Fibroblast of pulmonary artery (primary cell): ENCODE data around the gene SEMA4C.

Source experiments
- DNase-seq: peaks from one replicate; pipeline ENCODE4 v3.0.0-alpha.2; 2010; ENCODE audit warnings: low read depth
- H3K4me3 ChIP-seq: replicated peaks from 2 replicates; pipeline ENCODE4 v1.5.1; 2011; ENCODE audit warnings: low read depth, mild to moderate bottlenecking, control low read depth, low read length, moderate library complexity
- TF ChIP-seq, protein P1 (sequence below): IDR thresholded peaks from 2 replicates; pipeline ENCODE4 v1.5.1; 2011; ENCODE audit warnings: mild to moderate bottlenecking, control low read depth, low read length, inconsistent platforms; ENCODE audit errors: missing control alignments

The SEMA4C gene

DNA sequence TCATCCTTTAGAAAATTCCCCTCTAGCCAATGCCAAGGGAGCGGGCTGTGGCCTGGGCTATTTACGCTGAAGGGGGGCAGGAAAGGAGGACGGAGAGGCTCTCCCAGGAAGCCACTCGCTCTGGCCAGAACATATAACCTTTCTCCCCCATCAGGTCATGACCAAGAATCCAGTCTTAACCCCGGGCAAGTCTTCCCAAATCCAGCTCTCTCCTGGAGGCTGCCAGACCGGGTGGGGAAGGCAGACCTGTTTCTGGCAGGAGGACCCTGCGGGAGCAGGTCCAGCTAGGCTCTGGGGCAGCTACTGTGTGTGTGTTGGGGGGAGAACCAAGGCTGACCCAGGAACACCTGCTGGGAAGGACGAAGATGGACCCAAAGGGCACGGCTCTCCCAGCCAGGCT lies 13.4 kb upstream of the SEMA4C start:
- no peak for DNase-seq
- TF ChIP-seq, protein P1, sequence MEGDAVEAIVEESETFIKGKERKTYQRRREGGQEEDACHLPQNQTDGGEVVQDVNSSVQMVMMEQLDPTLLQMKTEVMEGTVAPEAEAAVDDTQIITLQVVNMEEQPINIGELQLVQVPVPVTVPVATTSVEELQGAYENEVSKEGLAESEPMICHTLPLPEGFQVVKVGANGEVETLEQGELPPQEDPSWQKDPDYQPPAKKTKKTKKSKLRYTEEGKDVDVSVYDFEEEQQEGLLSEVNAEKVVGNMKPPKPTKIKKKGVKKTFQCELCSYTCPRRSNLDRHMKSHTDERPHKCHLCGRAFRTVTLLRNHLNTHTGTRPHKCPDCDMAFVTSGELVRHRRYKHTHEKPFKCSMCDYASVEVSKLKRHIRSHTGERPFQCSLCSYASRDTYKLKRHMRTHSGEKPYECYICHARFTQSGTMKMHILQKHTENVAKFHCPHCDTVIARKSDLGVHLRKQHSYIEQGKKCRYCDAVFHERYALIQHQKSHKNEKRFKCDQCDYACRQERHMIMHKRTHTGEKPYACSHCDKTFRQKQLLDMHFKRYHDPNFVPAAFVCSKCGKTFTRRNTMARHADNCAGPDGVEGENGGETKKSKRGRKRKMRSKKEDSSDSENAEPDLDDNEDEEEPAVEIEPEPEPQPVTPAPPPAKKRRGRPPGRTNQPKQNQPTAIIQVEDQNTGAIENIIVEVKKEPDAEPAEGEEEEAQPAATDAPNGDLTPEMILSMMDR, result no peak
- no peak overlapping the region for H3K4me3 ChIP-seq

DNA sequence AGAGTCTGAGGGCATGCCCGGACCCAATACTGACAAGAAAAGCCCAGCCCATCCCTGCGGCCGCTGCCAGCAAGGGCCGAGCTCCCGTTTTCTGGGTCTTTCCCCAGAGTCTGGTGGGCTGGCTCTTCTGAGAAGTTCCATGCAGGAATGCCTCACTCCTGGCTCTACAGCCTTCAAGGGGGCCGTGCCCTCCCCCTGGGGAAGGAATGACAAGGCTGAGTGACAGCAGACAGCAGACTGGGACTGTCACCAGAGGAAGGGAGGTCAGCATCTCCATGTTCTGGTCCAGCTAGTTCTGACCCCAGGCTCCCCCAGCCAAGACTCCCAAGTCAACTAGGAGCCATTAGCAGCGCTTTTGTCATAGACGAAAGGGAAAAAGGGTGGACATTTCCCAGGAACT lies 13.0 kb upstream of the SEMA4C start:
- TF ChIP-seq, protein P1, result no peak
- H3K4me3 ChIP-seq, result no peak overlapping the region
- no peak for DNase-seq

DNA sequence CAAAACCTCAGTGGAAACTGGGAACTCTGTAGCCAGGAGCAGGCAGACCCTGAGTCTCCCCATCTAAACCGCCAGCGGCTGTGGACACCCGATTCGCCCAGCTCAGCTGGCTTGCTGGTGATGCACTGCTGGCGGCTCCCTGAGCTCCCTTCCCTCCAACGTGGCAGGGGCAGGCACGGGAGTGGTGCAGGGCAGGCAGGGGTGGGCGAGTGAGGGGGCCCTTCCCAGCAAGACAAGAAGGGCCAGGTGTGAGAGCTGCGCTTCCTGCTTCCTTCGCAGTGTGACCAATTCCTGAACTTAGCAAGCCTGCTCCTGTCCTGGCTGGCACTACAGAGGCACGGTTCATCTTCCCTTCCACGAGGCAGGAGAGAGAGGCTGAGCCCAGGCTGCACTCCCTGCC lies 12.3 kb upstream of the SEMA4C start:
- DNase-seq, result no peak
- TF ChIP-seq, protein P1, result no peak
- H3K4me3 ChIP-seq, result no peak overlapping the region

DNA sequence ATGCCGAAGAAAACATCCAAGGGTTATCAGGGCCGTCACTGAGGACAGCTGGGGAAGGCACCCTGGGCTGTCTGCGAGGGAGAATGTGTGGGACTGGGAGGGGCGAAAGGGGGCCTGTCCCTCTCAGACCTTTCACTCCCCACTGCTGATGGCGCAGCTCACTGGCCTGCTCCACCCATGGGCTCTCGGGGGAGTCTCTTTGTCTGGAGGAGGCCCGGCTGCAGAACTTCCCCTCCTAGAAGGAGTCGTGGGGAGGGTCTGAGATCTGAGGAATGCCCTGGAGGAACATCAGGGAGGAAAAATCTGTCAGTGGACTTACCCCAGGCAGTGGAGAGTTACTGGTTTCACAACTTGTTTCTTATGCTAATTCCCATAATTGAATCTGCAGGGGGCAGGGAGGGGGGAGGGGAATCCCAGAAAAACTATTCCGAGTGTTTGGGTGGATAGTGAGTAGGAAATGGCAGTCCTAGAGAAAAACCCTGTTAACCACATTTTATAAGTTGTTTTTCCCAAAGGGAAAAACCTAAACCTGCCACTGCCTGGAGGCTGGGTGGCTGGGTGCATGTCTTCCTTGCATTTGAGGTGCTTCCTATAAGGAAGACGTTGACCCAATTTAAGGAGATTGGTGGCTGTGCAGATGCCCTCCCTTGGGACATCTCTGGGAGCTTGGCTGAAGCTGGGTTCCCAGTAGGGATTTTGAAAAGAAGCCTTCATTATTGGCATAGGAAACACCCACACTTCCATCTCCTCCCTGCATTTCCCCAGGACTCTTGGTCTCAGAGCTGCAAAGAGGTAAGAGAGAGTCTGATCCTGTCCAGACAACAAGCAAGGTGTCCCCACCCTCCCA lies 11.7 kb upstream of the SEMA4C start:
- H3K4me3 ChIP-seq, result no peak overlapping the region
- no peak for DNase-seq
- TF ChIP-seq, protein P1, result no peak

DNA sequence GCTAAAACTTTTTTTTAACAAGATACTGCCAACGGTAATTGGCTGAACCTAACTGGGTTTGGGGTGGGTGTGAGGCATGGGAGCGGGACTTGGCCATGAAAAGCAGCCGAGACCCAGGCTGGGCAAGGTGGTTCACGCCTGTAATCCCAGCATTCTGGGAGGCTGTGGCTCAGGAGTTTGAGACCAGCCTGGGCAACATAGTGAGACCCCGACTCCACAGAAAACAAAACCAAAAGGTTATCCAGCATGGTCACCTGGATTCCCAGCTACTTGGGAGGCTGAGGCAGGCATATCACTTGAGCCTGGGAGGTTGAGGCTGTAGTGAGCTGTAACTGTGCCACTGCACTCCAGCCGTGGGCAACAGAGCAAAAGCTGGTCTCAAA lies 11.0 kb upstream of the SEMA4C start:
- no peak overlapping the region for H3K4me3 ChIP-seq
- TF ChIP-seq, protein P1, result no peak
- DNase-seq, result no peak

DNA sequence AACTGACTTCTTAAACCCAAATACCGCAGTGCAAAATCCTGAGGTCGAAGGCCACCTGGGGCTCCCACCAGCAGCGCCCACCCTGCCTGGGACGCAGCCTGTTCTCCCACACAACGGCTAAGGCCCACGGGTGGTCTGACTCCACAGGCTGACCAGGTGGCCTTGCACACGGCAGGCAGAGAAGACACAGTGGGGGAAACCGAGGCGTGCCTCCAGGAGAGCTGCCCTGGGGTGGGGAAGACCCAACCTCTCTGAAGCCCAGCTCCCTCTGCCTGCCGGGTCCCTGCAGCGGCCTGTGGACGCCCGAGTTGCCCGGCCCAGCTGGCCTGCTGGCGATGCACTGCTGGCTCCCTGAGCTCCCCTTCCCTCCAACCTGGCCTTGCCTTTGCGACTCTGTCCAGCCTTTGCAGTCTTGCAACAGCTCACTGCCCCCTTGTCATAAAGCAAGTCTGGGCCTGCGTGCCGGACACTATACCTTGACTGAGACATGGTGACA lies 9.7 kb upstream of the SEMA4C start:
- H3K4me3 ChIP-seq, result no peak overlapping the region
- TF ChIP-seq, protein P1, result no peak
- DNase-seq, result no peak
